GM18517 (cell line): Measurements from ENCODE around the gene HERC2.

Experiments used
- ATAC-seq: cut with Tn5 transposase; IDR thresholded peaks from one replicate; pipeline ENCODE4 v1.9.1; 2021; ENCODE audit warnings: mild to moderate bottlenecking, moderate library complexity; ENCODE audit not compliant: unreplicated experiment

HERC2 gene

GRCh38 chr15:28114721-28115622 is 207.0 kb downstream of the HERC2 start:
- ATAC-seq: no peak

- no peak for ATAC-seq
Observed at GRCh38 chr15:28114114-28114455, 207.9 kb downstream of the HERC2 start.

DNA sequence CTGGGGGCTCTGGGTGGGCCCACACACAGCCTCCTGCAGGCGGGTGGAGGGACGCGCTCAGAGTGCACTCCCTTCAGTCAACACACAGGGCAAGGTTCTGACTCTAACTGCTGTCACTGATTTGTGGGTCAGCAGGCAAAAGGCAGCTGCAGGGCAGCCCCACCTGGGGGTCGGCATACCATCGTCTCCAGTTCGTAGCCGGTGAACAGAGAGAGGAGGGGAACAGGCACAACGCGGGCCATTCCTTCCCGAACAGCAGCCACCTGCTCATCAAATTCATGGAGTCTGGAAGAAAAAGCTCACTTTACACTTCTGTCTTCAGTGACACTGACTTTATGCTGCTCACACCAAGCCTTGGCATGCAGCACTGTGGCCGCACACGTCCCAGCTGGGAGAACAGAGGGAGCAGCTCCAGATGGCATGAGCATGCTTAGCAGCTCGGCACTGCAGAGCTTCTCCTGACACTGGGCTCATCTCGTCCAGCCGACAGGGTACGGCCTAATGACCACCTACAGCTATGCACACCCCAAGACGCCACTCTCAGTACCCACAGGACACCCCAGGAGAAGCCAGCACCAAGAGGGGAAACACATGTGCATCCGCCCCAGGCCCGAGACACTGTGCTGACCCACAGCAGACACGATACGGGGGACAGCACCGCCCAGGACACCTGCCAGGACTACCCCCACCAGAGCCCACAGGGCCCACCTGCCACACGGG is 208.4 kb downstream of the HERC2 start:
- no peak for ATAC-seq

GRCh38 chr15:28112962-28113361 is 209.0 kb downstream of the HERC2 start:
- ATAC-seq: no peak

GRCh38 chr15:28112101-28112760 is 209.7 kb downstream of the HERC2 start:
- ATAC-seq: no peak

- ATAC-seq: no peak
Observed at GRCh38 chr15:28111543-28111942, 210.4 kb downstream of the HERC2 start.

DNA sequence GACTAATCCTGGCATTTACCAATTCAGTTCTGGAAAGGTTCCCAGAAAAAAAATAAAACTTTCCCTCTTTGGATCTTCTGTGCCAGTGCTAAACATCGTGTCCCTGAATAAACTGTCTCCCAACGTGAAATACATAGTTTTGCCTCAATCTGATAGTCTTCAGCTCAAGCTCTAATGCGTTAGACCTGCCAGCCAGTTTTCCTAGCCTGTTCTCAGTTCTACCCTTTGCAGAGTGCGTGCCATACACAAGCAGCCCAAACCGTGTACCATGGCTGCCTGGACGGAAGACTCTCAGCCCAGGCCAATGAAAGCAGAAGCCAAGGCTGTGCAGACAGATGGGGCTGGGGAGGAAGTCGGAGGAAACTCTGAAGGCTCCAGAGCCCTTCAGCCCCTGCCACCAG is 211.5 kb downstream of the HERC2 start:
- ATAC-seq: no peak

DNA sequence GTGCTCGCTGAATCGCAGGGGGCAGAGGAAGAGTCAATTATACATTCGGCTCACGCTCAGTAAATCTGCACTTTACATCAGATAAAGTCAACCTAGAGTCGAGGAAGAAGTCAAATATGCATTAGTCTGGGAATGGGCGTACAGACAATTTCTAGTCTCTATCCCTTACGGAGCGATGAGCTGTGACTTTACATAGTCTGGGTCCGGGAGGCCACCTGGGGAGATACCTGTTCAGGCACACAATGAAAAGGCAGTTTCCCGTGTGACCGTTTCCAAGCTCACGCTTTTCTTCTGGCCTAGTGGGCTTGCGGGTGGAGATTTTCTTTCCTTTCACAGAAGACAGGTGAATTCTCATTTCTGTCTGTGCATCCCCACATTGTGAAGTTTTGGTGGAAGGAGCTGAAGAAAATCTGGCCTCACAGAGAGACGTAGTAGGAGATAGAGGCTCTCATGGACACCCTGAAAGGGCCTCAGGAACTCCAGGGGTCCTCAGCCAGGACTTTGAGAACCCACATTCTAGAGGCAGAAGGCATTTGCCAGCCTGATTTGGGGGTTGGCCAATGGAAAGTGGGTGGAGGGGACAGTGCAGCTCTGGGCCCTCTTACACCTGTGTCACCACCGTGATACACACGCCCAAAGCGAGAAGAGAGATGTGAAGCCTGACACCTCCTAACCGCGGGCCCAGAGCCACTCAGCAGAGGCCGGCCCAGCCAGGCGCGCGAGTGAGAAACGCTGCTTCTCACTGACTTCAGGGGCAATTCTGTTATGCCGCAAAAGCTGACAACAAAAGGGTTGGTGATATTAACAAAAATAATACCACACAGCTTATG is 212.1 kb downstream of the HERC2 start:
- no peak for ATAC-seq

- ATAC-seq: no peak
Observed at GRCh38 chr15:28107904-28108275, 214.1 kb downstream of the HERC2 start.

DNA sequence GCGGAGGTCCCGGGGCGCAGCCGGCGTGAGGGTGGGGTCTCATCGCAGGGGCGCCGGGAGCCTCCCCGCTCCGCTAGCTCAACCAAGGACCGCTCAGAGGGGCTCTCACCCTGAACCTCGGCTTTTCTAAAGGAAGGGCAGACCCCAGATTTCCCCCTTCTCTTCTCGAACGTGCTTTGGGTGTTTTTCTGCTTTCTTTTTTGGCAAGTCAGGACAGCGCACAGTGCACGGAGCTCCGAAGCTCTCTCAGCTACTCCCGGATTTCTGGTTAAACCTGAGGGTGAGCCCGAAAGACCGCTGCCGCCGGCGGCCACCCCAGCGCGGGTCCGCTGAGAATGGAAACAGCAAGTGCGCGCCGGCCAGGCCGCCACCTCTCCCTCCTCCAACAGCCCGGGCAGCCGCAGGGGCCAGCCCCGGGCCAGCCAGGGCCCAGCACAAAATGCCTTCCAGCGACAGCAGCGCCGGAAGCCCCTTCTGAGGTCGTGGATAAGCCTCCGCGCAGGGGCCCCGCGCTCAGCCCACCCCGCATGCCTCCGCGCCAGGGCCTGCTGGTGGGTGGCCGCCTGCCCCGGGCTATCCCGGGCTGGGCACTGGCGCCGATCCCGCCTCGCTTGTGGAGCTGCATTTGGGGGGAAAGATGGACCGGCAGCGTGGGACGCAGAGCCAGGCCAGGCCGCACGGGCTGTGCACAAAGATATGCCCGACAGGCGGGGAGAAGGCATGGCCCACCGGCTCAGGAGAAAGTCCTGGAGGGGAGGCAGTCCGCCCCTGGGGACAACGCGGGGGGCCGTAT is 214.7 kb downstream of the HERC2 start:
- ATAC-seq: no peak

- ATAC-seq: no peak
Observed at GRCh38 chr15:28106294-28107110, 215.5 kb downstream of the HERC2 start.

- ATAC-seq: no peak
Observed at GRCh38 chr15:28105793-28106192, 216.2 kb downstream of the HERC2 start.

GRCh38 chr15:28105224-28105791 is 216.7 kb downstream of the HERC2 start:
- ATAC-seq: no peak

DNA sequence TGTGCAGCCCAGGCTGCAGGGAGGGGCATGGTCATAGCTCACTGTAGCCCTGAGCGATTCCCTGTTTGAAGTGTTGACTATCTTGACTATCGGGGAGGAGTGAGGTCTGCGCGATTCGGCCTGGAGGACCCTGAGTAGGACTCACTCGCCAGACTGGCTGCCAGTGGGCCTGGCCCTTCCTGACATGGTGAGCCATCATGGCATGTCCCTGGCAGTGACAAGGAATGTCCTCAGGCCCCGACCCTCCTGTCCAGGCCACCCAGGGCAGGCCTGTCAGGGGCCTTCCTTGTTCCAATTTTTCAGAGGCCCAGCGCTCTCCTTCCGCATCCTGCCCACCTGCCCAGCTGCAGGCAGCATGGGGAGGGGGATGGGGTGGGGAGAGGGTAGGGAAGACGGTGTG is 217.7 kb downstream of the HERC2 start:
- ATAC-seq: no peak

DNA sequence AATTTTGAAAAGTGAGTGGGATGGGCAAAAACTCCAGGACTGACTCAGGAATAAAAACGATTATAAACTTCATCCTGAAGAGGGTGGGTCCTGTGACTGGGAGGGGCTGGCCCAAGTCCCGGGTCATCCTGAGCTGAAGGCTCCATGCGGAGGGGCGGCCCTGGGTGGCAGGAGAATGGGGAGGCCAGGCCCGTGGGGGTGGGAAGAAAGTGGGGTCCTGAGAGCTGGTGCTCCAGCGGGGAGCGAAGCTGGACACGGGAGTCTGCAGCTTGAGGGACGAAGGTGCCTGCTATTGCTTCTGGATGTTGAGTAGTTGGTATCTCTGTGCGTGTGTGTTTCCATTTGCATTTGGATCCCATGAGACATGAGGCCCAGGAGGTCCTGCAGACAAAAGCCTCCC is 218.1 kb downstream of the HERC2 start:
- ATAC-seq: no peak

GRCh38 chr15:28101983-28102441 is 220.0 kb downstream of the HERC2 start:
- ATAC-seq: no peak

- no peak for ATAC-seq
Observed at GRCh38 chr15:28101201-28101600, 220.8 kb downstream of the HERC2 start.

DNA sequence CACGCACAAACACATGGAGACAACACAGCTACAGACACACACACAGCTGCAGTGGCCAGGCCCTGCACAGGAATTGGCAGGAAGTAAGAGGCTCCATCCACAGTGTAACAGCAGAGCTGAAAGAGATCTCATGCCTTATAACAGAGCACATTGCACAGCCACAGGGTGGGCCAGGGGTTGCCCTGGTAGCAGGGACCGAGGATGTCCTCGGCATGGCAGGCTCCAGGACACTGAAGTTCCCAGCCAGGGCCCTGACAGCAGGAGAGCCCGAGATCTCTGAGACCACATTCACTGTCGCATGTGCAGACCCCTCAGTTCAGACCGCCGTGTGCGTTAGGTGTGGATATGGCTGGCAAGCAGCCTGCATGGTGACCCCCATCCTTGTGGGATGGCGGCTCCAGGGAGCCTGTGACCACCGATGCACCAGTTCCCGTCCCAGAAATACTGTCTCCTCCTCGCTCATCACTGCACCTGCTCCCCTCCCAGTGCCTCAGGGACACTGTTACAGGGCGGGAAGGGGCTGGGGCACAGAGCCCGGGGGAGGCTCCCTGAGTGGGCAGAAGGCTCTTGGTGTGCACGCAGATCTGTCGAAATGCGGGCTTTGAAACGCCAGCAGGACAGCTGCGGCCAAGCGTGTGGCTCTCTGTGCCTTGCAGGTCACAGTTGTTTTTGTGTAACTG is 221.3 kb downstream of the HERC2 start:
- no peak for ATAC-seq
